Measurements from ENCODE around the gene REPS2.

REPS2 gene

GRCh38 chrX:17033225-17033624, 86.8 kb downstream of the REPS2 start:
- Histone ChIP-seq H3K27me3 (ENCODE audit: insufficient read depth, poor library complexity, severe bottlenecking) (no peaks in the 10 kb centered on the region), H3K27ac (ENCODE audit: poor library complexity, severe bottlenecking) (peak overlapping the region; percentile 55), H3K4me3 (ENCODE audit: severe bottlenecking) (no peak overlapping the region), H3K36me3 (ENCODE audit: low read depth) (no peaks in the 10 kb centered on the region), H3K4me1 (ENCODE audit: insufficient read depth, poor library complexity, severe bottlenecking) (peaks cover 10% of the 10 kb centered on the region), H3K9me3 (ENCODE audit: severe bottlenecking) (no peaks in the 10 kb centered on the region)
- no peak for ATAC-seq (ENCODE audit: low read depth)
- no peak for TF ChIP-seq CTCF (IDR thresholded peaks at IDR 0.05; ENCODE audit: poor library complexity, severe bottlenecking)
- DNase-seq (ENCODE audit: low spot score): no peak

GRCh38 chrX:17035111-17035510, 88.7 kb downstream of the REPS2 start:
- Histone ChIP-seq H3K9me3 (ENCODE audit: severe bottlenecking) (no peaks in the 10 kb centered on the region), H3K27me3 (ENCODE audit: insufficient read depth, poor library complexity, severe bottlenecking) (no peaks in the 10 kb centered on the region), H3K4me3 (ENCODE audit: severe bottlenecking) (no peak overlapping the region), H3K4me1 (ENCODE audit: insufficient read depth, poor library complexity, severe bottlenecking) (peaks cover 14% of the 10 kb centered on the region), H3K36me3 (ENCODE audit: low read depth) (no peaks in the 10 kb centered on the region), H3K27ac (ENCODE audit: poor library complexity, severe bottlenecking) (no peak overlapping the region)
- DNase-seq (ENCODE audit: low spot score) (no peak), ATAC-seq (ENCODE audit: low read depth) (no peak)
- no peak for TF ChIP-seq CTCF (IDR thresholded peaks at IDR 0.05; ENCODE audit: poor library complexity, severe bottlenecking)

DNA sequence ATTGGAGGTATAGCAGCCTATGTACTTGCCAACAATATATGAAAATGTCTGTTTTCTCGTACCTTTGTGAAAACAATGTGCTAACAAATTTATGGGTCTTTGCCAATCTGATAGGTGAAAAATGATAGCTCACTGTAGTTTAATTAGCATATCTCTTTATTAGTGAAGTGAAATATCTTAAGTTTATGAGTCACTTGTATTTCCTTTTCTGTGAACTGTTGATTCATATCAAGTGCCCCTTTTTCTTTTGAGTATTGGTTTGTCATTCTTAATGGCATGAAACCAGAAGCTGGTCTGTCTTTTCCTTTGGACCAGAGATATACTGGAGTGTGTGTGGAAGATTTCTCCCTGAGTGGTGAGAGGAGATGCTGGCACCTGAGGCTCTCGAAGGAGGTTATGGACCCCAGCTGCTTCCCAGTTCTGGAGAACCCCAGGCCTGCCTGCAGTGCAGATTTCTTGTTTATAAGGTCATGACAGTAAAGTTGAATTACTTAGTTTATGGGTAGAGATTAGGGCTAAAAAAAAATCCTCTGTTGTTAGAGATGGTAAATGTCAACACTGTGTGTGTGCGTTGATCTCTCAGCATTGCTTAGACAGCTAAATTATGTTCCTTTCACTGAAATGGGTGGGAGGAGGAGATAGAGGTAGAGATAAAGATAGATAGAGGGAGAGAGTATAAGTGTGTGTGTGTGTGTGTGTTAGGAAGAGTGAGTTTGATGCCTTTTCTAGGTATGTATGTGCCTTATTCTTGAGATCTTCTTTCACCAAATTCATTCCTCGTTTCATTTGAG, 89.9 kb downstream of the REPS2 start:
- no peaks in the 10 kb centered on the region for H3K9me3 ChIP-seq (ENCODE audit: severe bottlenecking)
- H3K36me3 ChIP-seq (ENCODE audit: low read depth): no peaks in the 10 kb centered on the region
- no peak for ATAC-seq (ENCODE audit: low read depth)
- peaks cover 14% of the 10 kb centered on the region for H3K4me1 ChIP-seq (ENCODE audit: insufficient read depth, poor library complexity, severe bottlenecking)
- TF ChIP-seq CTCF (IDR thresholded peaks at IDR 0.05; ENCODE audit: poor library complexity, severe bottlenecking): no peak
- no peaks in the 10 kb centered on the region for H3K27me3 ChIP-seq (ENCODE audit: insufficient read depth, poor library complexity, severe bottlenecking)
- no peak overlapping the region for H3K27ac ChIP-seq (ENCODE audit: poor library complexity, severe bottlenecking)
- H3K4me3 ChIP-seq (ENCODE audit: severe bottlenecking): no peak overlapping the region
- no peak for DNase-seq (ENCODE audit: low spot score)

DNA sequence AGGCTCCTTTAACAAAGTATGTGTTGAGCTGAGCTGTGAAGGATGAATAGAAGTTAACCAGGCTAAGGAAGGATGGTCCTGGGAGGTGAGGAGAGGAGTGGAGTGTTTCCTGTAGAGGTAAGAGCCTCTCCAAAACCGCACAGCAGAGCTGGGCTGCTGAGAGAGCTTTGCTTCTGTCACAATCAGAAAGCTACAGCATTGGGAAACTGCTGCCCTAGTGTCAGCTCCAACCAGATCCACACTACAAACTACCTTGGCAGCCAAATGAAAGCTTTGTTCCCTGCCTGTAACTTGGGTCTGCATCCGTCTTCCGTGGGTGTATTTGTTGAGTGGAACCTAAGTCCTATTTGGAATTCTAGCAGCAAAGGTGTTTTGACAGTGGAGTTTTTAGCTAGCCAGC, 91.8 kb downstream of the REPS2 start:
- TF ChIP-seq CTCF (IDR thresholded peaks at IDR 0.05; ENCODE audit: poor library complexity, severe bottlenecking): no peak
- no peak overlapping the region for H3K4me3 ChIP-seq (ENCODE audit: severe bottlenecking)
- H3K27ac ChIP-seq (ENCODE audit: poor library complexity, severe bottlenecking): no peak overlapping the region
- H3K36me3 ChIP-seq (ENCODE audit: low read depth): no peaks in the 10 kb centered on the region
- H3K9me3 ChIP-seq (ENCODE audit: severe bottlenecking): no peaks in the 10 kb centered on the region
- ATAC-seq (ENCODE audit: low read depth): no peak
- H3K27me3 ChIP-seq (ENCODE audit: insufficient read depth, poor library complexity, severe bottlenecking): no peaks in the 10 kb centered on the region
- peaks cover 4% of the 10 kb centered on the region for H3K4me1 ChIP-seq (ENCODE audit: insufficient read depth, poor library complexity, severe bottlenecking)
- DNase-seq (ENCODE audit: low spot score): no peak

GRCh38 chrX:17038681-17039161, 92.3 kb downstream of the REPS2 start:
- no peak for DNase-seq (ENCODE audit: low spot score)
- peaks cover 4% of the 10 kb centered on the region for H3K4me1 ChIP-seq (ENCODE audit: insufficient read depth, poor library complexity, severe bottlenecking)
- H3K36me3 ChIP-seq (ENCODE audit: low read depth): no peaks in the 10 kb centered on the region
- no peak for ATAC-seq (ENCODE audit: low read depth)
- H3K27me3 ChIP-seq (ENCODE audit: insufficient read depth, poor library complexity, severe bottlenecking): no peaks in the 10 kb centered on the region
- TF ChIP-seq CTCF (IDR thresholded peaks at IDR 0.05; ENCODE audit: poor library complexity, severe bottlenecking): no peak
- no peak overlapping the region for H3K4me3 ChIP-seq (ENCODE audit: severe bottlenecking)
- no peaks in the 10 kb centered on the region for H3K9me3 ChIP-seq (ENCODE audit: severe bottlenecking)
- no peak overlapping the region for H3K27ac ChIP-seq (ENCODE audit: poor library complexity, severe bottlenecking)

Measured in RWPE2 (cell line).